Endothelial cell of umbilical vein (primary cell): ENCODE data around the gene TMEM184C. TPM values are rescaled to one million over a fixed set of nuclear protein-coding genes. Genes with fewer than 3 reads are reported as not detected.

Experiments used
- BruUV-seq: library from RNA; stranded (reverse); fragments of 400-500 nt; replicated peaks from 2 replicates; lab custom pipeline; 2021; lab: Mats Ljungman, UMichigan
- CTCF ChIA-PET: fragments of 300-600, 350-600 bp; sonication (Branson Sonifier 250); formaldehyde crosslinking; loops from one replicate; lab custom pipeline; 2021; ENCODE audit warnings: antibody characterized with exemption, inconsistent platforms; lab: Charles Lee
- POLR2A ChIA-PET: fragments of 300-600, 350-600 bp; sonication (Branson Sonifier 250); formaldehyde crosslinking; loops from one replicate; lab custom pipeline; 2021; ENCODE audit warnings: antibody characterized with exemption, inconsistent platforms; lab: Charles Lee
- DNase-seq: peaks from one replicate; pipeline ENCODE4 v3.0.0-alpha.2; 2011; ENCODE audit warnings: low read depth, low spot score
- FAIRE-seq: peaks from 2 replicates; lab custom pipeline; 2011; peaks lifted over from hg19 to GRCh38; lab: Jason Lieb, UNC
- H2AFZ ChIP-seq: 2 replicates; pipeline ENCODE4 v1.6.0; 2012; ENCODE audit warnings: low read depth, low read length, control low read depth, inconsistent platforms
- H3K27ac ChIP-seq: 2 replicates; pipeline ENCODE4 v1.5.1; 2011; ENCODE audit warnings: low read depth, mild to moderate bottlenecking, control low read depth, low read length, moderate library complexity; ENCODE audit not compliant: insufficient read depth
- H3K27me3 ChIP-seq, 2 experiments: 2 replicates each; pipeline versions ENCODE4 v1.6.0 to v1.6.1; 2011; ENCODE audit warnings: low read length in 2 of 2, mixed read lengths in 1 of 2; ENCODE audit not compliant: control insufficient read depth in 2 of 2, insufficient read depth in 2 of 2
- H3K36me3 ChIP-seq, 2 experiments: 2 replicates in 1 of 2; 3 replicates in 1 of 2; pipeline ENCODE4 v1.5.1; 2011; ENCODE audit warnings: low read length in 2 of 2, mild to moderate bottlenecking in 1 of 2, moderate library complexity in 1 of 2; ENCODE audit not compliant: control insufficient read depth in 2 of 2, insufficient read depth in 2 of 2; ENCODE audit errors: extremely low read depth in 1 of 2
- H3K4me1 ChIP-seq: 3 replicates; pipeline ENCODE4 v1.5.1; 2011; ENCODE audit warnings: mild to moderate bottlenecking, low read length; ENCODE audit not compliant: control insufficient read depth, insufficient read depth; ENCODE audit errors: extremely low read depth
- H3K4me2 ChIP-seq: 2 replicates; pipeline ENCODE4 v1.6.1; 2011; ENCODE audit warnings: low read length, control low read depth, mixed read lengths; ENCODE audit not compliant: insufficient read depth
- H3K4me3 ChIP-seq, 3 experiments: fragments of 200-600 bp in 1 of 3; sonication (generic), shearing (Covaris generic) in 1 of 3; replicated peaks in 1 of 3; 2 replicates each; pipeline ENCODE4 v1.5.1; 2011 to 2016; ENCODE audit warnings: control low read depth in 3 of 3, low read length in 3 of 3, mild to moderate bottlenecking in 2 of 3, inconsistent platforms in 1 of 3, low read depth in 1 of 3, moderate library complexity in 1 of 3; ENCODE audit not compliant: insufficient read depth in 1 of 3
- H3K79me2 ChIP-seq: 2 replicates; pipeline ENCODE4 v1.6.0; 2012; ENCODE audit warnings: low read length, inconsistent platforms; ENCODE audit not compliant: control insufficient read depth, insufficient read depth
- H3K9ac ChIP-seq: replicated peaks from 2 replicates; pipeline ENCODE3; 2011; ENCODE audit warnings: low read length, control low read depth; ENCODE audit not compliant: insufficient read depth; ENCODE audit errors: extremely low read depth
- H3K9me1 ChIP-seq: replicated peaks from 3 replicates; pipeline ENCODE4 v1.6.0; 2011; ENCODE audit warnings: mild to moderate bottlenecking, low read length; ENCODE audit not compliant: control insufficient read depth, insufficient read depth; ENCODE audit errors: extremely low read depth
- H3K9me3 ChIP-seq: replicated peaks from 2 replicates; pipeline ENCODE4 v1.5.1; 2012; ENCODE audit warnings: low read length, inconsistent platforms; ENCODE audit not compliant: control insufficient read depth, insufficient read depth
- H4K20me1 ChIP-seq: replicated peaks from 2 replicates; pipeline ENCODE3; 2011; ENCODE audit warnings: mild to moderate bottlenecking, low read length; ENCODE audit not compliant: control insufficient read depth, insufficient read depth; ENCODE audit errors: extremely low read depth
- EZH2 ChIP-seq: IDR thresholded peaks from 2 replicates; pipeline ENCODE4 v1.6.1; 2012; ENCODE audit warnings: borderline replicate concordance, low read depth, mild to moderate bottlenecking, moderate library complexity, low read length, inconsistent platforms; ENCODE audit not compliant: severe bottlenecking
- FOS ChIP-seq: IDR thresholded peaks from 2 replicates; pipeline ENCODE4 v1.6.1; 2011; ENCODE audit warnings: mild to moderate bottlenecking, low read length, moderate library complexity, borderline replicate concordance; ENCODE audit not compliant: insufficient read depth
- GATA2 ChIP-seq: IDR thresholded peaks from 2 replicates; pipeline ENCODE4 v1.7.0; 2011; ENCODE audit warnings: low read depth, mild to moderate bottlenecking, moderate library complexity, mixed read lengths, low read length; ENCODE audit not compliant: insufficient read length, insufficient read depth
- JUN ChIP-seq: IDR thresholded peaks from 2 replicates; pipeline ENCODE4 v1.6.1; 2011; ENCODE audit warnings: borderline replicate concordance, low read depth; ENCODE audit not compliant: insufficient read length, insufficient read depth
- MAX ChIP-seq: IDR thresholded peaks from 2 replicates; pipeline ENCODE4 v1.6.1; 2011; ENCODE audit not compliant: insufficient read depth, insufficient read length
- MYC ChIP-seq: IDR thresholded peaks from one replicate; pipeline ENCODE4 v1.6.1; 2011; ENCODE audit warnings: mild to moderate bottlenecking, low read depth, low read length
- POLR2A ChIP-seq: IDR thresholded peaks from 2 replicates; pipeline ENCODE4 v1.6.1; 2012; ENCODE audit warnings: low read depth, mild to moderate bottlenecking, control low read depth, low read length
- POLR2AphosphoS5 ChIP-seq: IDR thresholded peaks from 2 replicates; pipeline ENCODE4 v1.6.1; 2012; ENCODE audit warnings: low read depth, mild to moderate bottlenecking, control low read depth, low read length, moderate library complexity; ENCODE audit not compliant: insufficient read depth
- dilution Hi-C: fragments of 300-500 bp; cut with MboI; formaldehyde crosslinking; loops from one replicate; pipeline ENCODE4 v1.15.0; 2019; ENCODE audit warnings: low sequenced_read_pairs; ENCODE audit not compliant: extremely low pct_ligation_motif_present
- intact Hi-C: fragments of 100-400 bp; cut with micrococcal nuclease; formaldehyde crosslinking; loops from one replicate; pipeline ENCODE4 v1.10.0; 2022
- polyA plus RNA-seq, 4 experiments: library from polyadenylated mRNA; depleted of rRNA in 3 of 4; stranded (reverse) in 3 of 4; unstranded in 1 of 4; fragments of >200 nt; gene quantifications; 2 replicates each; pipeline versions ENCODE4 v1.2.1 to v1.2.3, GENCODE V29; 2011 to 2012; ENCODE audit warnings: missing spikeins in 1 of 4
- total RNA-seq: library from RNA; stranded (reverse); gene quantifications from 2 replicates; pipeline ENCODE4 v1.2.3, GENCODE V29; 2021
- TF ChIP-seq, protein P1 (sequence below), 2 donors: IDR thresholded peaks; 1 replicate in 1 of 2; 2 replicates in 1 of 2; pipeline ENCODE4 v1.5.1; 2011; ENCODE audit warnings: low read length in 2 of 2, mild to moderate bottlenecking in 2 of 2, moderate library complexity in 2 of 2, control low read depth in 1 of 2, inconsistent platforms in 1 of 2, low read depth in 1 of 2; ENCODE audit not compliant: insufficient read depth in 1 of 2; ENCODE audit errors: extremely low read depth in 1 of 2

Gene TMEM184C
- total and polyA plus RNA-seq, 2 donors (not counting 3 experiments of a cell fraction or from before 2014, with no cell fraction given) = 10.3 to 29.2 TPM

GRCh38 chr4:147674073-147674472, 56.9 kb downstream of the TMEM184C start:
- ChIA-PET CTCF (no interaction called here), POLR2A (no interaction called here)
- no peak for FAIRE-seq
- H3K4me2 ChIP-seq = no peak overlapping the region
- no peaks in the 10 kb centered on the region for H3K27me3 ChIP-seq
- TF ChIP-seq FOS = no peak
- TF ChIP-seq, protein P1, sequence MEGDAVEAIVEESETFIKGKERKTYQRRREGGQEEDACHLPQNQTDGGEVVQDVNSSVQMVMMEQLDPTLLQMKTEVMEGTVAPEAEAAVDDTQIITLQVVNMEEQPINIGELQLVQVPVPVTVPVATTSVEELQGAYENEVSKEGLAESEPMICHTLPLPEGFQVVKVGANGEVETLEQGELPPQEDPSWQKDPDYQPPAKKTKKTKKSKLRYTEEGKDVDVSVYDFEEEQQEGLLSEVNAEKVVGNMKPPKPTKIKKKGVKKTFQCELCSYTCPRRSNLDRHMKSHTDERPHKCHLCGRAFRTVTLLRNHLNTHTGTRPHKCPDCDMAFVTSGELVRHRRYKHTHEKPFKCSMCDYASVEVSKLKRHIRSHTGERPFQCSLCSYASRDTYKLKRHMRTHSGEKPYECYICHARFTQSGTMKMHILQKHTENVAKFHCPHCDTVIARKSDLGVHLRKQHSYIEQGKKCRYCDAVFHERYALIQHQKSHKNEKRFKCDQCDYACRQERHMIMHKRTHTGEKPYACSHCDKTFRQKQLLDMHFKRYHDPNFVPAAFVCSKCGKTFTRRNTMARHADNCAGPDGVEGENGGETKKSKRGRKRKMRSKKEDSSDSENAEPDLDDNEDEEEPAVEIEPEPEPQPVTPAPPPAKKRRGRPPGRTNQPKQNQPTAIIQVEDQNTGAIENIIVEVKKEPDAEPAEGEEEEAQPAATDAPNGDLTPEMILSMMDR (IDR thresholded peaks at IDR 0.05; ENCODE audit: extremely low read depth in 1 of 2, insufficient read depth in 1 of 2, low read depth in 1 of 2, low read length in 2 of 2) = no peak
- no peak for TF ChIP-seq POLR2AphosphoS5
- TF ChIP-seq MYC = no peak
- TF ChIP-seq POLR2A = no peak
- no peak for TF ChIP-seq JUN
- TF ChIP-seq MAX = no peak
- TF ChIP-seq GATA2 = no peak
- no peak for TF ChIP-seq EZH2
- H3K27ac ChIP-seq = no peak overlapping the region
- no peaks in the 10 kb centered on the region for H3K79me2 ChIP-seq
- intact Hi-C loops (no loop called here), dilution Hi-C loops (no loop called here)
- H3K36me3 ChIP-seq = no peaks in the 10 kb centered on the region
- no peaks in the 10 kb centered on the region for H3K9me1 ChIP-seq
- no peak overlapping the region for H2AFZ ChIP-seq
- no peak for DNase-seq
- H3K4me1 ChIP-seq = no peaks in the 10 kb centered on the region
- BruUV-seq = no TSS peak
- no peak overlapping the region for H3K4me3 ChIP-seq
- no peaks in the 10 kb centered on the region for H3K9me3 ChIP-seq
- no peak overlapping the region for H3K9ac ChIP-seq
- H4K20me1 ChIP-seq = peaks cover 2% of the 10 kb centered on the region
